H1 (cell line): ENCODE data around the gene OR1K1. TPM values are rescaled to one million over a fixed set of nuclear protein-coding genes. Genes with fewer than 3 reads are reported as not detected.
"Not testable (repeated sequence)": the region's sequence is repeated elsewhere in the genome, so short reads cannot be mapped to it uniquely, and the experiment has no call there.

Experiments
- CTCF ChIA-PET: fragments of 300-600 bp; sonication (Branson Sonifier 250); formaldehyde crosslinking; loops from one replicate; lab custom pipeline; 2021; ENCODE audit not compliant: partially characterized antibody; lab: Charles Lee
- POLR2A ChIA-PET: fragments of 300-600 bp; sonication (Branson Sonifier 250); formaldehyde crosslinking; loops from one replicate; lab custom pipeline; 2021; ENCODE audit warnings: inconsistent platforms; ENCODE audit not compliant: partially characterized antibody; lab: Charles Lee
- DNase-seq, 2 experiments: peaks; one replicate each; pipeline versions ENCODE4 v3.0.0 to v3.0.0-alpha.2; 2010 to 2022; ENCODE audit warnings: low spot score in 2 of 2, low read depth in 1 of 2, mixed read lengths in 1 of 2
- FAIRE-seq: peaks from 2 replicates; lab custom pipeline; 2011; peaks lifted over from hg19 to GRCh38; lab: Jason Lieb, UNC
- H2AFZ ChIP-seq: 2 replicates; pipeline ENCODE4 v1.8.1; 2012; ENCODE audit warnings: low read length, inconsistent platforms
- H2AK5ac ChIP-seq: 2 replicates; pipeline ENCODE4 v1.6.1; 2013; ENCODE audit warnings: low read depth, low read length
- H2BK120ac ChIP-seq: replicated peaks from 2 replicates; pipeline ENCODE3; 2013; ENCODE audit warnings: low read depth, low read length, inconsistent platforms
- H2BK12ac ChIP-seq: 2 replicates; pipeline ENCODE4 v1.6.1; 2013; ENCODE audit warnings: low read depth, low read length
- H2BK15ac ChIP-seq: 2 replicates; pipeline ENCODE4 v1.6.1; 2013; ENCODE audit warnings: low read length
- H2BK20ac ChIP-seq: 2 replicates; pipeline ENCODE4 v1.6.1; 2013; ENCODE audit warnings: low read length
- H2BK5ac ChIP-seq: 2 replicates; pipeline ENCODE4 v1.6.1; 2013; ENCODE audit warnings: low read depth, low read length
- H3K14ac ChIP-seq: 2 replicates; pipeline ENCODE4 v1.6.1; 2013; ENCODE audit warnings: inconsistent platforms; ENCODE audit not compliant: insufficient read length
- H3K18ac ChIP-seq: 2 replicates; pipeline ENCODE4 v1.6.1; 2013; ENCODE audit warnings: low read length; ENCODE audit errors: extremely low read depth
- H3K23ac ChIP-seq: 2 replicates; pipeline ENCODE4 v1.6.1; 2013; ENCODE audit warnings: inconsistent platforms; ENCODE audit not compliant: insufficient read length
- H3K23me2 ChIP-seq: 2 replicates; pipeline ENCODE4 v1.6.1; 2013; ENCODE audit warnings: low read depth, low read length
- H3K27ac ChIP-seq: 2 replicates; pipeline ENCODE4 v1.6.1; 2011; ENCODE audit warnings: low read depth, low read length, inconsistent platforms
- H3K27me3 ChIP-seq, 4 experiments: replicated peaks in 1 of 4; 1 replicate in 1 of 4; 2 replicates in 3 of 4; pipeline versions ENCODE4 v1.6.1 to v1.8.1; 2011 to 2013; ENCODE audit warnings: low read length in 3 of 4, mild to moderate bottlenecking in 3 of 4, inconsistent platforms in 2 of 4, mixed read lengths in 2 of 4, moderate library complexity in 1 of 4; ENCODE audit not compliant: control insufficient read depth in 3 of 4, insufficient read depth in 3 of 4; ENCODE audit errors: extremely low read depth in 1 of 4
- H3K36me3 ChIP-seq, 4 experiments: 2 replicates each; pipeline versions ENCODE4 v1.6.1 to v1.8.1; 2011 to 2013; ENCODE audit warnings: mild to moderate bottlenecking in 4 of 4, low read length in 3 of 4, moderate library complexity in 2 of 4, control low read depth in 1 of 4, inconsistent platforms in 1 of 4; ENCODE audit not compliant: insufficient read depth in 4 of 4, control insufficient read depth in 2 of 4
- H3K4ac ChIP-seq: replicated peaks from 2 replicates; pipeline ENCODE3; 2013; ENCODE audit warnings: low read length, low read depth, mixed read lengths, inconsistent platforms; ENCODE audit not compliant: insufficient read length
- H3K4me1 ChIP-seq, 4 experiments: replicated peaks in 1 of 4; 1 replicate in 1 of 4; 2 replicates in 3 of 4; pipeline versions ENCODE4 v1.6.1 to v1.8.1; 2011 to 2013; ENCODE audit warnings: low read length in 3 of 4, inconsistent platforms in 2 of 4, mixed read lengths in 1 of 4; ENCODE audit not compliant: insufficient read depth in 4 of 4, control insufficient read depth in 3 of 4
- H3K4me2 ChIP-seq, 2 experiments: 2 replicates each; pipeline versions ENCODE4 v1.6.1 to v1.8.1; 2011 to 2013; ENCODE audit warnings: low read depth in 2 of 2, low read length in 2 of 2, control low read depth in 1 of 2, inconsistent platforms in 1 of 2, mild to moderate bottlenecking in 1 of 2; ENCODE audit not compliant: insufficient read depth in 1 of 2
- H3K4me3 ChIP-seq, 4 experiments: fragments of 200-600, 300-600 bp in 1 of 4; sonication (generic), shearing (Covaris generic), sonication (Bioruptor Twin) in 1 of 4; 2 replicates each; pipeline versions ENCODE4 v1.5.1 to v1.8.1; 2011 to 2016; ENCODE audit warnings: low read length in 4 of 4, low read depth in 3 of 4, control low read depth in 2 of 4, inconsistent platforms in 2 of 4, mild to moderate bottlenecking in 2 of 4, mixed read lengths in 1 of 4, moderate library complexity in 1 of 4; ENCODE audit not compliant: insufficient read depth in 2 of 4; ENCODE audit errors: extremely low read depth in 1 of 4
- H3K56ac ChIP-seq: replicated peaks from 2 replicates; pipeline ENCODE3; 2013; ENCODE audit warnings: low read depth, mild to moderate bottlenecking, mixed read lengths, low read length, inconsistent platforms; ENCODE audit not compliant: insufficient read length
- H3K79me1 ChIP-seq: 2 replicates; pipeline ENCODE4 v1.6.1; 2013; ENCODE audit warnings: low read depth, low read length, control low read depth
- H3K79me2 ChIP-seq, 2 experiments: 2 replicates each; pipeline versions ENCODE4 v1.6.1 to v1.8.1; 2012 to 2013; ENCODE audit warnings: low read length in 2 of 2, mild to moderate bottlenecking in 2 of 2, inconsistent platforms in 1 of 2; ENCODE audit not compliant: insufficient read depth in 2 of 2, control insufficient read depth in 1 of 2
- H3K9ac ChIP-seq, 4 experiments: replicated peaks in 1 of 4; 1 replicate in 1 of 4; 2 replicates in 3 of 4; pipeline versions ENCODE4 v1.6.1 to v1.8.1; 2011 to 2013; ENCODE audit warnings: low read depth in 3 of 4, low read length in 3 of 4, control low read depth in 2 of 4, mild to moderate bottlenecking in 2 of 4, moderate library complexity in 2 of 4, inconsistent platforms in 1 of 4; ENCODE audit errors: extremely low read depth in 1 of 4
- H3K9me3 ChIP-seq, 2 experiments: 2 replicates each; pipeline versions ENCODE4 v1.6.1 to v1.8.1; 2012 to 2013; ENCODE audit warnings: mild to moderate bottlenecking in 2 of 2, moderate library complexity in 2 of 2, control low read depth in 1 of 2, inconsistent platforms in 1 of 2, low read depth in 1 of 2, low read length in 1 of 2, mixed read lengths in 1 of 2; ENCODE audit not compliant: insufficient read depth in 2 of 2
- H4K20me1 ChIP-seq, 2 experiments: replicated peaks in 1 of 2; 2 replicates each; pipeline versions ENCODE3 to v1.8.1; 2011 to 2013; ENCODE audit warnings: inconsistent platforms in 2 of 2, low read length in 2 of 2, mild to moderate bottlenecking in 1 of 2; ENCODE audit not compliant: insufficient read depth in 2 of 2, control insufficient read depth in 1 of 2
- H4K5ac ChIP-seq: 2 replicates; pipeline ENCODE4 v1.6.1; 2013; ENCODE audit warnings: low read length, low read depth, mixed read lengths, inconsistent platforms; ENCODE audit not compliant: insufficient read length
- H4K8ac ChIP-seq: 2 replicates; pipeline ENCODE4 v1.8.0; 2013; ENCODE audit warnings: mild to moderate bottlenecking, moderate library complexity, low read length, inconsistent platforms; ENCODE audit not compliant: insufficient read depth; ENCODE audit errors: extremely low read depth
- H4K91ac ChIP-seq: replicated peaks from 2 replicates; pipeline ENCODE3; 2013; ENCODE audit warnings: low read length, mixed read lengths, inconsistent platforms; ENCODE audit not compliant: insufficient read length
- RAD21 ChIP-seq, 2 experiments: IDR thresholded peaks in 1 of 2; conservative IDR thresholded peaks in 1 of 2; 2 replicates each; pipeline ENCODE4 v1.6.1; 2011; ENCODE audit warnings: low read depth in 2 of 2, low read length in 2 of 2, improper control_type of control experiment in 1 of 2, inconsistent platforms in 1 of 2, mild to moderate bottlenecking in 1 of 2, moderate library complexity in 1 of 2
- WGBS, 2 experiments: shearing (Covaris generic) in 1 of 2; methylation state at CpG; one replicate each; pipeline versions ENCODE4 v1.1.6 to v1.1.7; 2013 to 2015; ENCODE audit warnings: low lambda C conversion rate in 2 of 2, mixed read lengths in 2 of 2, inconsistent platforms in 1 of 2, low coverage in 1 of 2, missing lambda C conversion rate in 1 of 2; ENCODE audit not compliant: insufficient replicate concordance in 2 of 2, insufficient coverage in 1 of 2, insufficient read length in 1 of 2; ENCODE audit errors: extremely low coverage in 1 of 2, missing lambda C conversion rate in 1 of 2; 5-methylcytosine and 5-hydroxymethylcytosine counted together
- polyA plus RNA-seq, 7 experiments: library from polyadenylated mRNA; depleted of rRNA in 3 of 7; stranded (reverse) in 5 of 7; unstranded in 2 of 7; fragments of >200 nt in 5 of 7; fragments of 200-250 nt in 2 of 7; gene quantifications; 1 replicate in 5 of 7; 2 replicates in 1 of 7; 4 replicates in 1 of 7; pipeline versions ENCODE4 v1.2.1 to v1.2.3, GENCODE V29; 2011 to 2013; ENCODE audit warnings: missing spikeins in 2 of 7, mixed read lengths in 2 of 7
- total RNA-seq: library from RNA; stranded (reverse); fragmentation: NEBNext Ultra II Directional; extraction: Animal tissue kit (Norgen Biotek cat#: 25700); gene quantifications from 2 replicates; pipeline ENCODE4 v1.2.1, GENCODE V29; 2021
- TF ChIP-seq, protein P1 (sequence below), 3 experiments: IDR thresholded peaks; 1 replicate in 2 of 3; 2 replicates in 1 of 3; pipeline versions ENCODE4 v1.5.1 to v1.6.1; 2011; ENCODE audit warnings: low read length in 3 of 3, mild to moderate bottlenecking in 3 of 3, inconsistent platforms in 2 of 3, low read depth in 1 of 3, moderate library complexity in 1 of 3; ENCODE audit not compliant: insufficient read depth in 1 of 3; ENCODE audit errors: control extremely low read depth in 1 of 3

Gene OR1K1
- total and polyA plus RNA-seq, 2 of the 8 experiments (the other 6 are each of a cell fraction or from before 2014, with no cell fraction given) = not detected

DNA sequence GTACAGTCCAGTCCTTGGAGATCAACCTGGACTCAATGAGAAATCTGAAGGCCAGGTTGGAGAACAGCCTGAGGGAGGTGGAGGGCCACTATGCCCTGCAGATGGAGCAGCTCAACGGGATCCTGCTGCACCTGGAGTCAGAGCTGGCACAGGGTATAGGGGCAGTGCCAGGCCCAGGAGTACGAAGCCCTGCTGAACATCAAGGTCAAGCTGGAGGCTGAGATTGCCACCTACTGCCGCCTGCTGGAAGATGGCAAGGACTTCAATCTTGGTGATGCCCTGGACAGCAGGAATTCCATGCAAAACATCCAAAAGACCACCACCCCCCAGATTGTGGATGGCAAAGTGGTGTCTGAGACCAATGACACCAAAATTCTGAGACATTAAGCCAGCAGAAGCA lies 38.5 kb downstream of the OR1K1 start:
- FAIRE-seq, H2BK15ac ChIP-seq, H3K27me3 ChIP-seq, DNase-seq, H3K9ac ChIP-seq, H3K4me2 ChIP-seq, H3K36me3 ChIP-seq, H3K23me2 ChIP-seq, H3K4me3 ChIP-seq, H3K27ac ChIP-seq, H2BK120ac ChIP-seq, H4K20me1 ChIP-seq, H3K79me1 ChIP-seq, H4K5ac ChIP-seq, H2BK20ac ChIP-seq, H3K4me1 ChIP-seq, H3K14ac ChIP-seq, H3K18ac ChIP-seq, H2AFZ ChIP-seq, H3K56ac ChIP-seq, H3K4ac ChIP-seq, H2AK5ac ChIP-seq, H4K8ac ChIP-seq, H4K91ac ChIP-seq, H2BK5ac ChIP-seq, H3K9me3 ChIP-seq, H3K79me2 ChIP-seq, H3K23ac ChIP-seq, H2BK12ac ChIP-seq: not testable (repeated sequence)
- peak in 1 of 2 experiments; percentile 8; a peak in 1 of 4 replicates for TF ChIP-seq RAD21 (IDR thresholded peaks at IDR 0.05 in 1 of 2, conservative IDR thresholded peaks at IDR 0.05 in 1 of 2; ENCODE audit: low read depth in 2 of 2, low read length in 2 of 2)
- TF ChIP-seq, protein P1, sequence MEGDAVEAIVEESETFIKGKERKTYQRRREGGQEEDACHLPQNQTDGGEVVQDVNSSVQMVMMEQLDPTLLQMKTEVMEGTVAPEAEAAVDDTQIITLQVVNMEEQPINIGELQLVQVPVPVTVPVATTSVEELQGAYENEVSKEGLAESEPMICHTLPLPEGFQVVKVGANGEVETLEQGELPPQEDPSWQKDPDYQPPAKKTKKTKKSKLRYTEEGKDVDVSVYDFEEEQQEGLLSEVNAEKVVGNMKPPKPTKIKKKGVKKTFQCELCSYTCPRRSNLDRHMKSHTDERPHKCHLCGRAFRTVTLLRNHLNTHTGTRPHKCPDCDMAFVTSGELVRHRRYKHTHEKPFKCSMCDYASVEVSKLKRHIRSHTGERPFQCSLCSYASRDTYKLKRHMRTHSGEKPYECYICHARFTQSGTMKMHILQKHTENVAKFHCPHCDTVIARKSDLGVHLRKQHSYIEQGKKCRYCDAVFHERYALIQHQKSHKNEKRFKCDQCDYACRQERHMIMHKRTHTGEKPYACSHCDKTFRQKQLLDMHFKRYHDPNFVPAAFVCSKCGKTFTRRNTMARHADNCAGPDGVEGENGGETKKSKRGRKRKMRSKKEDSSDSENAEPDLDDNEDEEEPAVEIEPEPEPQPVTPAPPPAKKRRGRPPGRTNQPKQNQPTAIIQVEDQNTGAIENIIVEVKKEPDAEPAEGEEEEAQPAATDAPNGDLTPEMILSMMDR (IDR thresholded peaks at IDR 0.05; ENCODE audit: control extremely low read depth in 1 of 3, insufficient read depth in 1 of 3, low read depth in 1 of 3, low read length in 3 of 3) = peak in 2 of 3 experiments; percentile 11 to 24; a peak in 2 of 4 replicates
- POLR2A ChIA-PET = interaction anchor here (0.7 to 1.2 kb wide), 2 partner anchors 11 to 66 kb away, joined by 3 read pairs; no protein-coding TSS in a partner anchor
- CTCF ChIA-PET = interaction anchor here (1.5 kb wide), 1 partner anchor 27 kb away, joined by 6 read pairs; no protein-coding TSS in a partner anchor
- WGBS, 2 experiments = 87% methylated on average over 3 of the region's 3 CpGs; no CpG with 5 or more reads in 1 of the 2 experiments
